ENCODE results near the gene ACBD7. TPM values are rescaled to one million over a fixed set of nuclear protein-coding genes. Genes with fewer than 3 reads are reported as not detected.
A peak's percentile ranks its signal among the peaks of the same experiment; 100 is the strongest.

ACBD7 gene
- total RNA-seq, 1 experiment from 2014 or later: 0.63 TPM

DNA sequence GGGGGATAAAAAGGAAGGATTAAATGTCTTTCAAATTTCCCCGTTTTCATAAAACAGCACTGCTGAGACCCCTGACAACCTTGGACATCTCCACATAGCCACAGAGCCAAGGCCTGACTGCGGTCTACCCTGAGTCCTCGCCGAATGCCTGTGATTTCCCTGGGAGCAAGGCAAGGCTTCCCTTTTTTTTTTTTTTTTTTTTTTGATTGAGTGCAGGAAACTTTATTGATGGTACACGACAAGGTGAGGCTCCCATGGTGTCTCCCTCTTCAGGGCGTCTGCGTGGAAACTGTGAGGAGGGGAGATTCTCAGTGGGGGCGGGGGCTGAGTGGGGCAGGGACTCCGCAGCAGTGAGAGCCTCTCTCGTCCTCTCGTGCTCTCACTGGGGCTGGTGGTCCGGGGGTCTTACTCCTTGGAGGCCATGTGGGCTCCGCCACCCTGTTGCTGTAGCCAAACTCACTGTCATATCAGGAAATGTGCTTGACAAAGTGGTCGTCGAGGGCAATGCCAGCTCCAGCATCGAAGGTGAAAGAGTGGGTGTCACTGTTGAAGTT is 4.4 kb upstream of the ACBD7 start:
- BruUV-seq (replicated peaks): no TSS peak
- peaks cover 10% of the 10 kb centered on the region for H3K4me1 Mint-ChIP-seq (ENCODE audit: insufficient read depth, unreplicated experiment)
- CTCF ChIA-PET: interaction anchor here (0.7 kb wide), 2 partner anchors 9 to 136 kb away, joined by 3 read pairs; no protein-coding TSS in a partner anchor
- TF ChIP-seq, protein P1, sequence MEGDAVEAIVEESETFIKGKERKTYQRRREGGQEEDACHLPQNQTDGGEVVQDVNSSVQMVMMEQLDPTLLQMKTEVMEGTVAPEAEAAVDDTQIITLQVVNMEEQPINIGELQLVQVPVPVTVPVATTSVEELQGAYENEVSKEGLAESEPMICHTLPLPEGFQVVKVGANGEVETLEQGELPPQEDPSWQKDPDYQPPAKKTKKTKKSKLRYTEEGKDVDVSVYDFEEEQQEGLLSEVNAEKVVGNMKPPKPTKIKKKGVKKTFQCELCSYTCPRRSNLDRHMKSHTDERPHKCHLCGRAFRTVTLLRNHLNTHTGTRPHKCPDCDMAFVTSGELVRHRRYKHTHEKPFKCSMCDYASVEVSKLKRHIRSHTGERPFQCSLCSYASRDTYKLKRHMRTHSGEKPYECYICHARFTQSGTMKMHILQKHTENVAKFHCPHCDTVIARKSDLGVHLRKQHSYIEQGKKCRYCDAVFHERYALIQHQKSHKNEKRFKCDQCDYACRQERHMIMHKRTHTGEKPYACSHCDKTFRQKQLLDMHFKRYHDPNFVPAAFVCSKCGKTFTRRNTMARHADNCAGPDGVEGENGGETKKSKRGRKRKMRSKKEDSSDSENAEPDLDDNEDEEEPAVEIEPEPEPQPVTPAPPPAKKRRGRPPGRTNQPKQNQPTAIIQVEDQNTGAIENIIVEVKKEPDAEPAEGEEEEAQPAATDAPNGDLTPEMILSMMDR (IDR thresholded peaks at IDR 0.05; ENCODE audit: unreplicated experiment): no peak
- no peak overlapping the region for H3K27ac Mint-ChIP-seq (ENCODE audit: low read depth, unreplicated experiment)
- DNase-seq (ENCODE audit: unreplicated experiment): no peak
- intact Hi-C loops (cut with micrococcal nuclease): no loop called here
- no peak overlapping the region for H3K4me3 Mint-ChIP-seq (ENCODE audit: unreplicated experiment)
- peaks cover 14% of the 10 kb centered on the region for H3K36me3 Mint-ChIP-seq (ENCODE audit: insufficient read depth, unreplicated experiment)
- H3K9me3 Mint-ChIP-seq (ENCODE audit: unreplicated experiment): no peaks in the 10 kb centered on the region
- POLR2A ChIA-PET: no interaction called here
- no peaks in the 10 kb centered on the region for H3K27me3 Mint-ChIP-seq (ENCODE audit: insufficient read depth, unreplicated experiment)

DNA sequence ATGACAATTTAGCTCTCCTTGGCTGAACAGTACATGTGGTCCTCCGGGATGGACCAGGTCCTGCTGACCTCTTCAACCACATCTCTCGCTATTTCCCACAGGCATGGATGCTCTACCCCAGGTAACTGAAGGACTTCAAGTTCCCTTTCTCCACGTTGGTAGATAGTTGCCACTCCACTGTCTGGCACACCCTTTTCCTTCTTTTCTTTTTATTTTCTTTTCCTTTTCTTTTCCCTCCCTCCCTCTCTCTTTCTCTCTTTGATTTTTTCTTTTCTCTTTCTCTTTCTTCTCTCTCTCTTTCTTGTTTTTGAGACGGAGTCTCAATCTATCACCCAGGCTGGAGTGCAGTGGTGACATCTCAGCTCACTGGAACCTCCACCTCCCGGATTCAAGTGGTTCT is 2.8 kb upstream of the ACBD7 start:
- no peaks in the 10 kb centered on the region for H3K9me3 Mint-ChIP-seq (ENCODE audit: unreplicated experiment)
- H3K4me3 Mint-ChIP-seq (ENCODE audit: unreplicated experiment): no peak overlapping the region
- ChIA-PET CTCF (interaction anchor here (0.5 to 1.1 kb wide), 5 partner anchors 9 to 208 kb away, joined by 3 to 4 read pairs (median 3); no protein-coding TSS in a partner anchor), POLR2A (interaction anchor here (0.6 kb wide), 1 partner anchor 15 kb away, joined by 4 read pairs; no protein-coding TSS in a partner anchor)
- H3K36me3 Mint-ChIP-seq (ENCODE audit: insufficient read depth, unreplicated experiment): no peaks in the 10 kb centered on the region
- H3K27me3 Mint-ChIP-seq (ENCODE audit: insufficient read depth, unreplicated experiment): no peaks in the 10 kb centered on the region
- no peak for DNase-seq (ENCODE audit: unreplicated experiment)
- peaks cover 7% of the 10 kb centered on the region for H3K4me1 Mint-ChIP-seq (ENCODE audit: insufficient read depth, unreplicated experiment)
- intact Hi-C loops (cut with micrococcal nuclease): no loop called here
- H3K27ac Mint-ChIP-seq (ENCODE audit: low read depth, unreplicated experiment): no peak overlapping the region
- TF ChIP-seq, protein P1 (IDR thresholded peaks at IDR 0.05; ENCODE audit: unreplicated experiment): no peak
- no TSS peak for BruUV-seq (replicated peaks)

DNA sequence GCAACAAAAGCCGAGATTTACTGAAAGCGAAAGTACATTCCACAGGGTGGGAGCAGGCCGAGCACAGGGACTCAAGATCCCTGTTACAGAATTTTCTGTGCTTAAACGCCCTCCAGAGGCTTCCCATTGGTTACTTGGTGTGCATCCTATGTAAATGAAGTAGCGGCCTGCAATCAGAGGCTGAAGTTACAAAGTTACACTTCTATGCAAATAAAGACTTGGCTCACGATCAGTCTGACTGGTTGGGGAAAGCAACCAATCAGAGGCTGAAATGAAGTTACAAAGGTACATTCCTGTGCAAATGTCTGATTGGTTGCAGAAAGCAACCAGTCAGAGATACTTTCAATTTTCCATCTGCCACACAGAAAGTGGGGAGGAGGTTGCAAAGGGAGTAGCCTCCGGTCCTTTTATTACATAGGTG is 4.1 kb downstream of the ACBD7 start:
- H3K27me3 Mint-ChIP-seq (ENCODE audit: insufficient read depth, unreplicated experiment): no peaks in the 10 kb centered on the region
- no peaks in the 10 kb centered on the region for H3K36me3 Mint-ChIP-seq (ENCODE audit: insufficient read depth, unreplicated experiment)
- no peak overlapping the region for H3K27ac Mint-ChIP-seq (ENCODE audit: low read depth, unreplicated experiment)
- intact Hi-C loops (cut with micrococcal nuclease): loop anchor here (1.0 kb wide), 1 partner anchor 287 kb away; the partner anchor contains the start of gene FAM171A1
- ChIA-PET CTCF (interaction anchor here (1.0 to 2.7 kb wide), 2 partner anchors 22 to 82 kb away, joined by 5 to 10 read pairs; no protein-coding TSS in a partner anchor), POLR2A (interaction anchor here (0.9 to 5.4 kb wide), 6 partner anchors 12 to 131 kb away, joined by 3 to 43 read pairs (median 7); partner anchors contain the start of genes DCLRE1C, MEIG1 and RPP38)
- no TSS peak for BruUV-seq (replicated peaks)
- TF ChIP-seq, protein P1 (IDR thresholded peaks at IDR 0.05; ENCODE audit: unreplicated experiment): no peak
- peak overlapping the region; percentile 92 for H3K4me3 Mint-ChIP-seq (ENCODE audit: unreplicated experiment)
- H3K9me3 Mint-ChIP-seq (ENCODE audit: unreplicated experiment): no peaks in the 10 kb centered on the region
- peak; percentile 97 for DNase-seq (ENCODE audit: unreplicated experiment)
- H3K4me1 Mint-ChIP-seq (ENCODE audit: insufficient read depth, unreplicated experiment): peaks cover 7% of the 10 kb centered on the region

DNA sequence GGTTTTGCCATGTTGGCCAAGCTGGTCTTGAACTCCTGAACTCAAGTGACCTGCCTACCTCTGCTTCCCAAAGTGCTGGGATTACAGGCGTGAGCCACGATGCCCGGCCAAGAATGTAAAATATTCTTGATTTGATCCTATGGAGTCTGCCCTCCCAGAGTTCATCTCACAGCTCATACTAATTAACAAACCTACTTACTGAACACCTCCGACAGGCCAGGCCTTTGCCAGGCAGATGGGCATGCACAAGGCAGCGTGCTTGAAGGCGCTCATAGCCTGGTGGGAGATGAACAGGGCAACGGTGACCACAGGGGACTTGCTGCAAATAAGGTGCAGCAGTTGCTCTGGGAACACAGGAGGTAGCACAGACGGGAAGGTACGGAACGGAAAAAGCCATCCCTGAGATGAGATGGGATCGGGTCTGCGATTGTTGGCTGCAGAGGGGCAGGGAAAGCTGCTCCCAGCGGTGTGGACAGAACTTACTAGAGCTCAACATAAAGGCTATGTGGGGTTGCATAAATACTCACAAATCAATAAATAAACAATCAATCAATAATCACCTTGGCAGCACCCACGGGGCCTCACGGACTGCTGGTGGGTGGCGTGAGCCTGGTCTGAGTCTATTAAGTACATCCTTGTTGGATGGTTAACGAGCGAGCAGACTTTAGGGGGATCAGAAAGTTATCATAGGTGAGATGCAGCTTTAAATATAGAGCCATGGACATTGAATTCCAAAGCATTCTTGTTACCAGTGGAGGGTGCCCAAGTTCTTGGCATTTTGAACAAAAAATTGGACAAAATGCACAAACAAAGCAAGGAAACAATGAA is 4.7 kb downstream of the ACBD7 start:
- intact Hi-C loops (cut with micrococcal nuclease): loop anchor here (1.0 kb wide), 1 partner anchor 287 kb away; the partner anchor contains the start of gene FAM171A1
- TF ChIP-seq, protein P1 (IDR thresholded peaks at IDR 0.05; ENCODE audit: unreplicated experiment): no peak
- no peaks in the 10 kb centered on the region for H3K27me3 Mint-ChIP-seq (ENCODE audit: insufficient read depth, unreplicated experiment)
- no TSS peak for BruUV-seq (replicated peaks)
- DNase-seq (ENCODE audit: unreplicated experiment): no peak
- no peak overlapping the region for H3K27ac Mint-ChIP-seq (ENCODE audit: low read depth, unreplicated experiment)
- peaks cover 7% of the 10 kb centered on the region for H3K4me1 Mint-ChIP-seq (ENCODE audit: insufficient read depth, unreplicated experiment)
- ChIA-PET CTCF (interaction anchor here (0.6 to 2.7 kb wide), 9 partner anchors 22 to 274 kb away, joined by 3 to 10 read pairs (median 3); partner anchors contain the start of genes DCLRE1C and NMT2), POLR2A (interaction anchor here (1.2 to 5.4 kb wide), 7 partner anchors 12 to 205 kb away, joined by 3 to 43 read pairs (median 5); partner anchors contain the start of genes DCLRE1C, MEIG1, RPP38 and SUV39H2)
- no peaks in the 10 kb centered on the region for H3K9me3 Mint-ChIP-seq (ENCODE audit: unreplicated experiment)
- H3K36me3 Mint-ChIP-seq (ENCODE audit: insufficient read depth, unreplicated experiment): no peaks in the 10 kb centered on the region
- H3K4me3 Mint-ChIP-seq (ENCODE audit: unreplicated experiment): peak overlapping the region; percentile 92
